ENCODE measurements around the gene JARID2. TPM values are rescaled to one million over a fixed set of nuclear protein-coding genes. Genes with fewer than 3 reads are reported as not detected.

JARID2 gene
- total RNA-seq, 2 donors from 2014 or later, result 20.7 to 50.3 TPM

- Mint-ChIP-seq H3K4me1 (peaks cover 3% of the 10 kb centered on the region), H3K36me3 (ENCODE audit: low read depth) (peaks cover 96% of the 10 kb centered on the region), H3K4me3 (no peak overlapping the region), H3K27me3 (no peaks in the 10 kb centered on the region), H3K9me3 (no peaks in the 10 kb centered on the region), H3K27ac (no peak overlapping the region)
- no peak for ATAC-seq (replicated peaks)
These were observed 250.7 kb downstream of the JARID2 start for GRCh38 chr6:15496345-15497131.

GRCh38 chr6:15498640-15499039 is 252.8 kb downstream of the JARID2 start:
- no peak overlapping the region for H3K4me3 Mint-ChIP-seq
- ATAC-seq (replicated peaks), result no peak
- no peaks in the 10 kb centered on the region for H3K4me1 Mint-ChIP-seq
- peak overlapping the region; percentile 61 for H3K27ac Mint-ChIP-seq
- no peaks in the 10 kb centered on the region for H3K27me3 Mint-ChIP-seq
- peaks cover 99% of the 10 kb centered on the region for H3K36me3 Mint-ChIP-seq (ENCODE audit: low read depth)
- H3K9me3 Mint-ChIP-seq, result no peaks in the 10 kb centered on the region

- Mint-ChIP-seq H3K27me3 (no peaks in the 10 kb centered on the region), H3K4me1 (no peaks in the 10 kb centered on the region), H3K27ac (peak overlapping the region; percentile 41), H3K9me3 (no peaks in the 10 kb centered on the region), H3K4me3 (no peak overlapping the region), H3K36me3 (ENCODE audit: low read depth) (peaks cover 99% of the 10 kb centered on the region)
- ATAC-seq (replicated peaks), result no peak
These were observed 253.3 kb downstream of the JARID2 start for GRCh38 chr6:15499125-15499524.

- peaks cover 99% of the 10 kb centered on the region for H3K36me3 Mint-ChIP-seq (ENCODE audit: low read depth)
- no peak overlapping the region for H3K4me3 Mint-ChIP-seq
- H3K4me1 Mint-ChIP-seq, result no peaks in the 10 kb centered on the region
- peak overlapping the region; percentile 41 for H3K27ac Mint-ChIP-seq
- H3K9me3 Mint-ChIP-seq, result no peaks in the 10 kb centered on the region
- H3K27me3 Mint-ChIP-seq, result no peaks in the 10 kb centered on the region
- ATAC-seq (replicated peaks), result no peak
These were observed 253.7 kb downstream of the JARID2 start for GRCh38 chr6:15499591-15499990.

GRCh38 chr6:15500078-15500740 is 254.3 kb downstream of the JARID2 start:
- Mint-ChIP-seq H3K27ac (peak overlapping the region; percentile 62), H3K27me3 (no peaks in the 10 kb centered on the region), H3K4me3 (no peak overlapping the region), H3K9me3 (no peaks in the 10 kb centered on the region), H3K36me3 (ENCODE audit: low read depth) (peaks cover 100% of the 10 kb centered on the region), H3K4me1 (no peaks in the 10 kb centered on the region)
- no peak for ATAC-seq (replicated peaks)

- ATAC-seq (replicated peaks), result no peak
- H3K4me3 Mint-ChIP-seq, result no peak overlapping the region
- H3K27me3 Mint-ChIP-seq, result no peaks in the 10 kb centered on the region
- no peaks in the 10 kb centered on the region for H3K9me3 Mint-ChIP-seq
- H3K4me1 Mint-ChIP-seq, result no peaks in the 10 kb centered on the region
- H3K27ac Mint-ChIP-seq, result no peak overlapping the region
- H3K36me3 Mint-ChIP-seq (ENCODE audit: low read depth), result peaks cover 100% of the 10 kb centered on the region
These were observed 255.3 kb downstream of the JARID2 start for GRCh38 chr6:15500901-15501825.

GRCh38 chr6:15501826-15502445 is 256.1 kb downstream of the JARID2 start:
- H3K4me1 Mint-ChIP-seq, result no peaks in the 10 kb centered on the region
- no peak overlapping the region for H3K4me3 Mint-ChIP-seq
- H3K27me3 Mint-ChIP-seq, result no peaks in the 10 kb centered on the region
- no peaks in the 10 kb centered on the region for H3K9me3 Mint-ChIP-seq
- no peak overlapping the region for H3K27ac Mint-ChIP-seq
- ATAC-seq (replicated peaks), result no peak
- H3K36me3 Mint-ChIP-seq (ENCODE audit: low read depth), result peaks cover 100% of the 10 kb centered on the region

- no peaks in the 10 kb centered on the region for H3K27me3 Mint-ChIP-seq
- H3K36me3 Mint-ChIP-seq (ENCODE audit: low read depth), result peaks cover 100% of the 10 kb centered on the region
- H3K27ac Mint-ChIP-seq, result no peak overlapping the region
- H3K9me3 Mint-ChIP-seq, result no peaks in the 10 kb centered on the region
- no peak overlapping the region for H3K4me3 Mint-ChIP-seq
- no peak for ATAC-seq (replicated peaks)
- no peaks in the 10 kb centered on the region for H3K4me1 Mint-ChIP-seq
These were observed 256.8 kb downstream of the JARID2 start for GRCh38 chr6:15502446-15503345.

- Mint-ChIP-seq H3K4me1 (no peaks in the 10 kb centered on the region), H3K9me3 (no peaks in the 10 kb centered on the region), H3K36me3 (ENCODE audit: low read depth) (peaks cover 99% of the 10 kb centered on the region), H3K4me3 (no peak overlapping the region), H3K27me3 (no peaks in the 10 kb centered on the region), H3K27ac (no peak overlapping the region)
- no peak for ATAC-seq (replicated peaks)
These were observed 257.4 kb downstream of the JARID2 start for GRCh38 chr6:15503346-15503680.

- Mint-ChIP-seq H3K4me3 (no peak overlapping the region), H3K27me3 (no peaks in the 10 kb centered on the region), H3K9me3 (no peaks in the 10 kb centered on the region), H3K27ac (no peak overlapping the region), H3K36me3 (ENCODE audit: low read depth) (peaks cover 99% of the 10 kb centered on the region), H3K4me1 (no peaks in the 10 kb centered on the region)
- ATAC-seq (replicated peaks), result no peak
These were observed 258.2 kb downstream of the JARID2 start for GRCh38 chr6:15504040-15504495.

GRCh38 chr6:15504581-15505350 is 258.9 kb downstream of the JARID2 start:
- Mint-ChIP-seq H3K27ac (no peak overlapping the region), H3K27me3 (no peaks in the 10 kb centered on the region), H3K4me1 (no peaks in the 10 kb centered on the region), H3K4me3 (no peak overlapping the region), H3K9me3 (no peaks in the 10 kb centered on the region), H3K36me3 (ENCODE audit: low read depth) (peaks cover 99% of the 10 kb centered on the region)
- ATAC-seq (replicated peaks), result no peak

- Mint-ChIP-seq H3K4me3 (no peak overlapping the region), H3K27me3 (no peaks in the 10 kb centered on the region), H3K9me3 (no peaks in the 10 kb centered on the region), H3K27ac (no peak overlapping the region), H3K4me1 (no peaks in the 10 kb centered on the region), H3K36me3 (ENCODE audit: low read depth) (peaks cover 99% of the 10 kb centered on the region)
- no peak for ATAC-seq (replicated peaks)
These were observed 259.6 kb downstream of the JARID2 start for GRCh38 chr6:15505463-15505918.

- Mint-ChIP-seq H3K9me3 (no peaks in the 10 kb centered on the region), H3K4me1 (no peaks in the 10 kb centered on the region), H3K4me3 (no peak overlapping the region), H3K27me3 (no peaks in the 10 kb centered on the region), H3K36me3 (ENCODE audit: low read depth) (peaks cover 99% of the 10 kb centered on the region), H3K27ac (no peak overlapping the region)
- no peak for ATAC-seq (replicated peaks)
These were observed 260.2 kb downstream of the JARID2 start for GRCh38 chr6:15506066-15506465.
